Effector CD8-positive, alpha-beta T cell (primary cell): ENCODE measurements around the gene SLC9A7.
"Not testable (repeated sequence)": the region's sequence is repeated elsewhere in the genome, so short reads cannot be mapped to it uniquely, and the experiment has no call there.

Source experiments
- DNase-seq: peaks from one replicate; lab custom pipeline; 2025; lab: John Stamatoyannopoulos, UW
- total RNA-seq, 4 experiments: gene quantifications; one replicate each; lab custom pipeline; 2026; lab: John Stamatoyannopoulos, UW

SLC9A7 gene
- 7.7 to 28.4 (median 14.9) reads per million in 4 experiments for total RNA-seq

DNA sequence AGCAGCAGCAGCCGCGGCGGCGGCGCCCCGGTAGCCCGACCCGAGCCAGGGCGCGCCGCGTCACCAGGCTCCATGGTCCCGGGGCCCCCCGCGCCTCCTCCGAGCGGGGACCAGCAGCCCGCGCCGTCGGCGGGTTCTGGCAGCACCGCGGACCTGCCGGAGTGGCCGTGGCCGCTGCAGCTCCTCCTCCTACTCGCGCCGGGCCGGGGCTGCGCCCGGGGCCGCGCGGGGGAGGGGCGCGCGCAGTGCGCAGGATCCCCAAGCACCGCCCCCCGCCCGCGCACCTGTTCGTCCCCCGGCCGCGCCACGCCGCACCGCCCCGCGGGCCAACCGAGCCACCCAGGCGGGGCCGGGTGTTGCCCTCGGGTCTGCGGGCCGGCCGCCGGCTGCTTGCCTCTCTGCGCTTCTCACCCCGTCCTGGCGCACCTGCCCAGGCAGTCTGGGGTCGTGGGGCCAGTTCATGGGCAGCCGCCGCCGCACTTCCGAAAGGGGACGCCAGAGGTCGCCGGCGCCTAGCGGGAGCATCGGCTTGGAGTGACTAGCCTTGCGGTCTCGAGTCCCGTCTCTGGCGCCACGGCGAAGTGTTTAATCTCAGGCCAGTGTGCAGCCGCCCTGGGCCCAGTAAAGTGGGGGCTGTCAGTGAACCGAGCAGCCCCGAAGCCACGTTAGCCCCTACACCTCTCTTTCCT lies at the start of gene SLC9A7:
Gene SLC9A7, minus strand, starts transcription at position 163 of the 689 bp plus-strand sequence. Its CDS starts 89 bp downstream, at position 74.
- DNase-seq = peak; percentile 56

- DNase-seq = no peak
Measured at GRCh38 chrX:46805270-46805669, 46.4 kb upstream of the SLC9A7 start.

DNA sequence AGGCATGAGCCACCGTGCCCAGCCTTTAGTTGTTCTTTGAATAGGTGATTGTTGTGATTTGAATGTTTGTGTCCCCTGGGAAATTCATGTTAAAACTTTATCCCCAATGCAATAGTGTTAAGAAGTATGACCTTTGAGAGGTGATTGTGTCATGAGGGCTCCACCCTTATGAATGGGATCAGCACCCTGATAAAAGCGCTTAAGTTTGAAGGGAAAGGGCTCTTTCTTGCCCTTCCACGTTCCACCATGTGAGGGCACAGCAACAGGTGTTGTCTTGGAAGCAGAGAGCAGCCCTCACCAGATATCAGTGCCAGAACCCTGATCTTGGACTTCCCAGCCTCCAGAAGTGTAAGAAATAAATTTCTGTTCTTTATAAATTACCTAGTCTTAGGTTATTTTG lies 44.2 kb upstream of the SLC9A7 start:
- no peak for DNase-seq

- DNase-seq = peak; percentile 38
Measured at GRCh38 chrX:46796574-46797191, 37.8 kb upstream of the SLC9A7 start.

DNA sequence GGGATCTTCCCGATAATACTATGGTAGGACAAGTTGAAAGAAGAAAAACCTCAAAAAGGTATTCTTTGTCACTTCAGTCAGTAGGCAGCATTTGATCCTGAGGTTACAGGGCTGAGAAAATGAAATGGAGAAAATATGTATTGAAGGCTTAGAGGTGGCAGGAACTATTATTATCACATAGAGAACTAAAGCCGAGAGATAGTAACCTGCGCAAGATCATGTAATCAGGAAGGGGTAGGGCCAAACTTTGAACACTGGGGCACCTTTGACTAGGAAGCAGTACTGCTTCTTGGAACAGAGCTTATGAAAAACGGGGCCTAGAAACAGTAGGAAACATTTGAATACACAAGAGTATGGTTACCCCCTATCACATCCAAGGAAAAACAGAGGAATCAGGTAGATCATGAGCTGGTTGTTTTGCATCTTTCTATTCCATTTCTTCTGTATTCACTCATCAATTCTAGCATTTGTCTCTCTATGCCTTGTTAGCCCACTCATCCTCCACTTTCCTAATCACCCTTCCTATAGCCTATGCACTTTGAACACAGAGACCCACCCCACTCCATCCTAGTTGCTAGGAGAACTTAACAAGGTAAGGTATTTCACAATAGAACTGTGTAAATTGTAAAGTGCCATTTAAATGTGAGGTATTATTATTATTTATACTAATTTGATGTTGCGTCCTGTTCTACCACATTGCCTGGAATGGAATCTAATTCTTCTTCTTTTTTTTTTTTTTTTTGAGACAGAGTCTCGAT lies 34.6 kb upstream of the SLC9A7 start:
- DNase-seq = no peak

- no peak for DNase-seq
Measured at GRCh38 chrX:46792810-46793188, 33.9 kb upstream of the SLC9A7 start.

DNA sequence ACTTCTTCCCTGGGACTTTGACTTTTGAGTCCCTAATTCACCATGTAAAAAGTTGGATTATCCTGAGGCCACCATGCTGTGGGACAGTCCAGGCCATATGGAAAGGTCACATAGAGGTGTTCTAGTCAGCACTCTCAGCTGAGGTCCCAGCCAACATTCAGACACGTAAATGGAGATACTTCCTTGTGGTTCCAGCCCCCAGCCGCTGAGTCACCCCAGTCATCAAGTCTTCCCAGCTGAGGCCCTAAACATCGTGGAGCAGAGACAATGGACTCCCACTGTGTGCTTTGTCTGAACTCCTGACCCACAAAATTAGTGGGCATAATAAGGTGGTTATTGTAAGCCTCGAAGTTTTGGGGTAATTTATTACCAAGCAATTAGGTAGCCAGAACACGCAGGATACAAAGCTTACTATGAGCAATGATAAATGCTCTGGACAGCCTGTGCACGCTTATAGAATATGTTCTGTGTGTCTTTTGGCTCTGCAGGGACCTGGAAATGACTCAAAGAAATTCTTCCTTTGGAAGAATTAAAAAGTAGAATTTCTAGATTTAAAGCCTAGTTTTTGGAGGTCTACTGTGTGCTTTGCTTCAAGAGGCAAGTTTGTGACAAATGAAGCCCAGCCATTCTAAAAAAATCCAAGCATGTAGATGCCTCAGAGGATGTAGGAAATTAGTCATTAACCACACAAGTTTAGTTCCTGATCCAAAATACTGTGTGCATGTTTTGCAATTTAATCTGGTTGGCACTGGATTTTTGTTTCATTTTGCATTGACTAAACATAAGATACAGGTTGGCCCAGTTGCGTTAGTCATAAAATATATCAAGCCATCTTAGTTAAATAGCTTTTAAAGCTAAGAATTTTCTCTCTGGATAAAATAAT lies 33.2 kb upstream of the SLC9A7 start:
- no peak for DNase-seq

DNA sequence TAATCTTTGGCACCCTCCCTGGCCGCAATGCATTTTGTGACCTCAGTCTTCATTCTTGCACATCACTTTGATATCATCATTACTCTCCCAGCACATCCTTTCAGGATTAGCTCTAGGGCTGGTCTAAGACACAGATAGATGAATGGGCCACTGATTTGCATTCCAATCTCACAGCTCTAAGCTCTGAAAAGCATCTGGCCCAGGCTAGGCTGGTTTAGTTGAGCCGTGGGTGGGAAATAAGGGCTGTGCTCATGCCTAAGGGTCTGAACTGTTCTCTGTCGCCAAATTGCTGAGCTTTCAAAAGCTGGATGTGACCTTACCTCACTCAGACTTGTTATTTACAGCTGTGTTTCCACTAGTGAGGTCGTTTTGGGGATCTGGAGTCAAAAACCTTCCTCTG lies 30.0 kb upstream of the SLC9A7 start:
- no peak for DNase-seq

DNA sequence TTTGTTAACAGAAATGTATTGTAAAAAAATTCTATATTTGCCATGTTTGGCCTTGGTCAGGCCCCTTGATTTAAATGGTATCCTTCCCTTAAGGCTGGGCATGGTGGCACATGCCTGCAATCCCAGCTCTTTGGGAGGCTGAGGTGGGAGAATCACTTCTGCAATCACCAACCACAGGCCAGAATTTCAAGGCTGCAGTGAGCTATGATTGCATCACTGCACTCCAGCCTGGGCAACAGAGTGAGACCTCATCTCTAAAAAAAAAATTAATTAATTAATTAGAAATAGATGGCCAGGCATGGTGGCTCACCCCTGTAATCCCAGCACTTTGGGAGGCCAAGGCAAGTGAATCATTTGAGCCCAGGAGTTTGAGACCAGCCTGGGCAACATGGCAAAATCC lies 25.5 kb upstream of the SLC9A7 start:
- DNase-seq = not testable (repeated sequence)

- DNase-seq = no peak
Measured at GRCh38 chrX:46782034-46782433, 23.1 kb upstream of the SLC9A7 start.

DNA sequence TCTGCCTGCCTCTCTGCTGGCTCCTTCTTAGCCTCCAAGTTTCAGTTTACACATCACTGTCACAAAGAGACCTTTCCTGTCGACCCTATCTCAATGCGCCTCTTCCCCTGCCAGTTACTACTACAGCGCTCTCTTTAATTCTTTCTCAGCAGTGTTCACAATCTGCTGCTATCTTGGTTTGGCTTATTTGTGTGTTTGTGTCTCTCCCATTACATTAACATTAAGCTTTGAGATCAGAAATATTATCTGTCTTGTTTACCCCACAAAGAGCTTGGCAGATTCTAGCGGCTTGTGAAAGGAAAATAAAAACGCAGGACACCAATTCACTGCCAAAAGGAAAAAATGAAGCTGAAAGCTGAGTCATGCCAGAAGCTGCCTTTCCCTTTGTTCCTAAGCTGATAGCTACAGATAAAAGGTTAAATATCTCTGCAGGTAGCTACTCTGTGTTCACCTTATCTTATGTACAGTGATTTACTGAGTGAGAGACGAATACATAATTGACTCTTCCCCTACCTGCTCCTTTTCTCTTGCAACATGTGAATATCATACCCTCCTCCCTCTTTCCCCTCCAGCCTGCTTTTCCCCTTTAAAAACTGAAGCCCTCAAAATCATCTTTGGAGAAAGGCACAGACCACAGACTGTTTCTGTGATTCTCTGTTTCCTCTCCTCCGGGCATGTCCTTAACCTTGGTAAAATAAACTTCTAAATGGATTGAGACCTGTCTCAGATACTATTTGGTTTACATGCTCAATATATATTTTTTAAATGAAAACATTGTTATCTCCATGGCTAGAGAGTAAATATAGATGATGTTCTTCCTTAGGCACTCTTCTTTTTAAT lies 19.3 kb upstream of the SLC9A7 start:
- no peak for DNase-seq

DNA sequence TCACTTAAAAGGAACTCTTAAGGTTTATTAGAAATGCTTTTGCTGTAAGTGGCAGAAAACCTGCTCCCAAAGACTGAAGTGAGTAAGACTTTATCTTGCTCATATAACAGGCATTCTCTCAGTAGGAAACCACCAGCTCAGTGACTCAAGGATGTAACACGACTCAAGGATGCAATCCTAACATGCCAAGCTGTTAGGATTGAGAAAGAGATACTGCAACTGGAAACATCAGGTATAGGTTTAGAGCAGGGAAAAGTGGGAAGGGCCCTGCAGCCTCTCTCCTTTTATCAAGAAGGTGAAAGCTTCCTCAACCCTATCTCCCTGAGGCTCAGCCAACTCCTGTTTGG lies 11.9 kb upstream of the SLC9A7 start:
- DNase-seq = no peak

DNA sequence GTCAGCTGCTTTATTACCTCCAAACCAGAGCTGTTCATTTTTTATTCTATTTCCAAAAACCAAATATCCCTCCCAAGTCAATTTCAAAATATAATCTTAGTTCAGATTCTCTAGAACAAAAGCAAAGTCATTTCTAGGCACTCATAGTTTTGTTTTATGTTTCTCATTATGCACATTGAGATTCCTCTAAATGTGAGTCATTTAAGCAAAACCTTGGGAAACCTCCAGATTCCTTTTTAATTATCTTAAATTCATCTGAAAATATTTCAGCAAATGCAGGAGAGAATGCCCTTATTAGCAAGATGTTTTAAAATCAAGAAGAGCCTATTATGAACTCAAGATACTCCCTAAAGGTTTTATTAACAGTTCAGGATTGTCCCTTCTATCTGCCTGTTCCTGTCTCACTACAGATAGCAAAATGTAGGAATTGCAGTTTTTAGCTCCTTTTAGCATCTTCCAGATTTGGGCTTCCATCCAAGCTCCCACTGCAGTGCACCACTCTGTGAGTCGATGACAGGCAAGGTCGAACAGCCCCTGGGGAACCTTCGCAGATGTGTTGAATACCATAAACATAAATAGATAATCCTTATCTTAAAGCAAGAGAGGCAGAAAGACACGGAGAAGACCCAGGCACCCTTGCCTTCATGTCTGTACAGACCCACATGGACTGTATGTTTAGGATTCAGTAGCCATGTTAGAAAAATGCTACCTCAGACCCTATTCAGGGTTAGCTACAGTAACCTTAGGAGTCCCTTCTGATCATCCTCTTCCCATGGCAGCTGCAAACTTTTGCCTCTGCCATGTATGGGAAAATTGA lies 11.3 kb upstream of the SLC9A7 start:
- no peak for DNase-seq

DNA sequence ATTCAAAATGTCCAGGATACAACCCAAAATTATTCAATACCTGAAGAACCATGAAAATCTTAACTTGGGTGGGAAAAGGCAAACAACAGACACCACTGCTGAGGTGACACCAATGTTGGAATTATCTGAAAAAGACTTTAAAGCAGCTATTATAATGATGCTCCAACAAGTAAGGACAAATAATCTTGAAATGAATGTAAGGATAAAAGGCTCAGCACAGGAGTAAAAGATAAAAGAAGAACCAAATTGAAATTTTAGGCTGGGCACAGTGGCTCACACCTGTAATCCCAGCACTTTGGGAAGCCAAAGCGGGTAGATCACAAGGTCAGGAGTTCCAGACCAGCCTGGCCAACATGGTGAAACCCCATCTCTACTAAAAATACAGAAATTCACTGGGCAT lies 4.0 kb upstream of the SLC9A7 start:
- no peak for DNase-seq

GRCh38 chrX:46759645-46759974 lies 692 bp upstream of the SLC9A7 start:
- DNase-seq = no peak

DNA sequence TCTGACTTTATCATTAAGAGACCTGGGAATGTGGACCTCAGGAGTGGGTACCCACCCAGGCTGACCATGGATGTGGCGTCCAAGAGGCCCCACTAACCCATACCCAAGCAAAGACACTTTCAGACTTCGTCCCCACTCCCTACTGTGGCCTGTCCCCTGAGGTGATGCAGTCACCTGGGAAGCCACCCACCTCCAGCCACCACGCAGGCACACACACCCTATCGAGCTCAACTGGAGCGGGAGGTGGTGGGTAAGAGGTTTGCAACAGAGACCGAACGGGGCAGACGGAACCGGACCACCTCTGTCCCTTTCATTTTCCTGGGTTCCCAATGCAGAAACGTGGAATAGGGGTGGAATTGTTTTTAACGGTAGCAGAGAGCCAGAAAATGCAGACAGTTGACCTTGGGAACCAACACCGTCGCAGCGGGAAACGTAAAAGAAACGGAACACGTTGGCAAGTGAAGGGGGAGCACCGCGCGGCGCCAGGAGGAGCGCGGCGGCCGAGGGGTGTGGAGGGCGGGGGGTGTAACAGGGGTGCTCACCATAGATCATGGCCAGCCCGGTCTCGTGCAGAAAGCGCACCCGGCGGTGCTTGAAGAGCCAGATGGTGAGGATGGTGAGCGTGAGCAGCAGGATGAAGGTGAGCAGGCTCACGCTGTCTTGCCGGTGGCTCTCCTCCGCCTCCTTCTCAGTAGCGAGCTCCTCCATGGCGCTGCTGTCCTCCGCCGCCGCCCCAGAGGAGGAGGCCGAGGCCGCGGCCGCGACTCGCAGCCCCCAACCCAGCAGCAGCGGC lies 559 bp downstream of the SLC9A7 start:
- DNase-seq = no peak

DNA sequence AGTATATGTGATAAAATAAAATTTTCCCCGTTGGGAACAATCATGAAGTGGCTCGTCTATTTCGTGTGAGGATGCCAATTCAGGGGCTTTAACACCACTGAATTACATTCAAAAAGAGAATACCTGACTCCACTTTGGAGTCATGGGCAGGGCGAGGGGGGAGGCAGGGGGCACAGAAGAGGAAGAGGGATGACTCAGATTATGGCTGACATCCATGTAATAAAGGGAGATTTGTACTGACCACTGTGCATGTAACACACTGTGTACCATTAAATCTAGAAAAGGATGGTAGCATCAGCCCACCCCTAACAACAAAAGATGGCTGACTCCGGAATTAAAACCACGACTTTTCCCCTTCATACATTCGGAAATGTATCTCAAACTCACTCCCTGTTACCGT lies 1.3 kb downstream of the SLC9A7 start:
- DNase-seq = no peak

GRCh38 chrX:46757052-46757451 lies 1.9 kb downstream of the SLC9A7 start:
- DNase-seq = no peak

DNA sequence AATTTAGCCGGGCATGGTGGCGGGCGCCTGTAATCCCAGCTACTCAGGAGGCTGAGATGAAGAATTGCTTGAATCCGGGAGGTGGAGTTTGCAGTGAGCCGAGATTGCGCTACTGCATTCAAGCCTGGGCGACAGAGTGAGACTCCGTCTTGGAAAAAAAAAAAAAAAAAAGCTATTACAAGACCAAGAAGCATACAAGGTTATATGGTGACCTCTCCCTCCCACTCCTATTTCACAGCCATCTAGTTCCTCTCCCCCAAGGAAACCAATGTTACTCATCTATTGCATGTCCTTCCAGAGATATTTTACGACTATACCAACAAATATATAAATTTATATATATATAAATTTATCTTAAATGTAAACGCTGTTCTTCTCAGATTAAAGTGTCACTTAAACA lies 3.2 kb downstream of the SLC9A7 start:
- no peak for DNase-seq
